H9 (cell line): ENCODE measurements around the gene PPARA. TPM values are rescaled to one million over a fixed set of nuclear protein-coding genes. Genes with fewer than 3 reads are reported as not detected.

ENCODE experiments used
- DNase-seq: peaks from one replicate; pipeline ENCODE4 v3.0.0-alpha.2; 2017
- H2AFZ ChIP-seq: one replicate; pipeline ENCODE4 v1.6.1; 2013; ENCODE audit warnings: mild to moderate bottlenecking, low read length, control low read depth, moderate library complexity
- H2AK5ac ChIP-seq: 2 replicates; pipeline ENCODE4 v1.6.1; 2013; ENCODE audit warnings: low read length, control low read depth, mixed read lengths; ENCODE audit not compliant: insufficient read length
- H2BK120ac ChIP-seq: one replicate; pipeline ENCODE4 v1.6.1; 2013; ENCODE audit warnings: low read depth, mild to moderate bottlenecking, low read length, control low read depth, inconsistent platforms; ENCODE audit not compliant: poor library complexity, severe bottlenecking
- H2BK12ac ChIP-seq: 2 replicates; pipeline ENCODE4 v1.6.1; 2013; ENCODE audit warnings: low read length, control low read depth, mixed read lengths, low read depth; ENCODE audit not compliant: insufficient read length
- H2BK15ac ChIP-seq: 2 replicates; pipeline ENCODE4 v1.6.1; 2013; ENCODE audit warnings: low read depth, low read length, control low read depth
- H2BK20ac ChIP-seq: one replicate; pipeline ENCODE4 v1.6.1; 2013; ENCODE audit warnings: low read depth, mild to moderate bottlenecking, low read length, control low read depth, inconsistent platforms; ENCODE audit not compliant: poor library complexity, severe bottlenecking
- H2BK5ac ChIP-seq: 2 replicates; pipeline ENCODE4 v1.6.1; 2013; ENCODE audit warnings: low read length, control low read depth, mixed read lengths; ENCODE audit not compliant: insufficient read length
- H3K14ac ChIP-seq: 2 replicates; pipeline ENCODE4 v1.6.1; 2013; ENCODE audit warnings: low read length, control low read depth; ENCODE audit not compliant: insufficient read depth
- H3K18ac ChIP-seq: 2 replicates; pipeline ENCODE4 v1.6.1; 2013; ENCODE audit warnings: low read depth, mild to moderate bottlenecking, mixed read lengths, low read length, control low read depth; ENCODE audit not compliant: insufficient read length
- H3K23ac ChIP-seq: 2 replicates; pipeline ENCODE4 v1.6.1; 2013; ENCODE audit warnings: low read length, control low read depth, mixed read lengths, low read depth; ENCODE audit not compliant: insufficient read length
- H3K23me2 ChIP-seq: 2 replicates; pipeline ENCODE4 v1.6.1; 2013; ENCODE audit warnings: low read depth, mild to moderate bottlenecking, mixed read lengths, low read length, control low read depth; ENCODE audit not compliant: insufficient read length, poor library complexity, severe bottlenecking
- H3K27ac ChIP-seq: 2 replicates; pipeline ENCODE4 v1.5.1; 2013; ENCODE audit warnings: low read length, control low read depth, mixed read lengths, low read depth; ENCODE audit not compliant: insufficient read length
- H3K27me3 ChIP-seq: 2 replicates; pipeline ENCODE4 v1.6.1; 2013; ENCODE audit warnings: low read length, control low read depth, inconsistent platforms; ENCODE audit not compliant: insufficient read depth
- H3K4ac ChIP-seq: 2 replicates; pipeline ENCODE4 v1.6.1; 2013; ENCODE audit warnings: low read depth, mild to moderate bottlenecking, control low read depth, inconsistent platforms, low read length, moderate library complexity
- H3K4me1 ChIP-seq: 2 replicates; pipeline ENCODE4 v1.6.1; 2013; ENCODE audit warnings: low read length, control low read depth, inconsistent platforms; ENCODE audit not compliant: insufficient read depth
- H3K4me2 ChIP-seq: 2 replicates; pipeline ENCODE4 v1.6.1; 2013; ENCODE audit warnings: low read length, control low read depth, mixed read lengths; ENCODE audit not compliant: insufficient read length, insufficient read depth
- H3K56ac ChIP-seq: 2 replicates; pipeline ENCODE4 v1.6.1; 2013; ENCODE audit warnings: low read depth, mild to moderate bottlenecking, mixed read lengths, low read length, control low read depth; ENCODE audit not compliant: insufficient read length
- H3K79me1 ChIP-seq: 2 replicates; pipeline ENCODE4 v1.6.1; 2013; ENCODE audit warnings: low read depth, mild to moderate bottlenecking, moderate library complexity, low read length, control low read depth, inconsistent platforms; ENCODE audit not compliant: insufficient read depth, poor library complexity, severe bottlenecking
- H3K79me2 ChIP-seq: 2 replicates; pipeline ENCODE4 v1.6.1; 2013; ENCODE audit warnings: low read length, control low read depth, inconsistent platforms; ENCODE audit not compliant: insufficient read depth
- H3K9ac ChIP-seq: 2 replicates; pipeline ENCODE4 v1.6.1; 2013; ENCODE audit warnings: low read length, control low read depth, mixed read lengths; ENCODE audit not compliant: insufficient read length; ENCODE audit errors: extremely low read depth
- H3K9me3 ChIP-seq: one replicate; pipeline ENCODE4 v1.6.1; 2013; ENCODE audit warnings: low read depth, low read length, inconsistent platforms; ENCODE audit not compliant: control insufficient read depth
- H3T11ph ChIP-seq: one replicate; pipeline ENCODE4 v1.6.1; 2013; ENCODE audit warnings: mild to moderate bottlenecking, low read length, control low read depth, inconsistent platforms
- H4K20me1 ChIP-seq: one replicate; pipeline ENCODE4 v1.6.1; 2013; ENCODE audit not compliant: control insufficient read depth, insufficient read length, insufficient read depth
- H4K5ac ChIP-seq: 2 replicates; pipeline ENCODE4 v1.6.1; 2013; ENCODE audit warnings: low read depth, mild to moderate bottlenecking, mixed read lengths, low read length, control low read depth; ENCODE audit not compliant: insufficient read length
- H4K8ac ChIP-seq: replicated peaks from 2 replicates; pipeline ENCODE4 v1.6.1; 2013; ENCODE audit warnings: low read length, control low read depth, mixed read lengths, low read depth; ENCODE audit not compliant: insufficient read length
- H4K91ac ChIP-seq: 2 replicates; pipeline ENCODE4 v1.6.1; 2013; ENCODE audit warnings: low read depth, mild to moderate bottlenecking, moderate library complexity, mixed read lengths, low read length, control low read depth; ENCODE audit not compliant: insufficient read length
- H3K27ac Mint-ChIP-seq, 3 experiments: 2 replicates in 2 of 3; 3 replicates in 1 of 3; pipeline ENCODE4 v1.8.0; 2020 to 2021; ENCODE audit warnings: mixed read lengths in 3 of 3, mild to moderate bottlenecking in 1 of 3, moderate library complexity in 1 of 3
- H3K27me3 Mint-ChIP-seq: 2 replicates; pipeline ENCODE4 v1.8.0; 2021; ENCODE audit warnings: low read depth, mild to moderate bottlenecking, moderate library complexity, mixed read lengths
- H3K36me3 Mint-ChIP-seq, 3 experiments: 2 replicates in 2 of 3; 3 replicates in 1 of 3; pipeline ENCODE4 v1.8.0; 2020 to 2021; ENCODE audit warnings: low read depth in 3 of 3, mixed read lengths in 3 of 3; ENCODE audit not compliant: insufficient read depth in 1 of 3
- H3K4me1 Mint-ChIP-seq, 2 experiments: 2 replicates each; pipeline ENCODE4 v1.8.0; 2020; ENCODE audit warnings: mixed read lengths in 2 of 2
- H3K4me3 Mint-ChIP-seq, 2 experiments: 2 replicates in 1 of 2; 3 replicates in 1 of 2; pipeline ENCODE4 v1.8.0; 2020 to 2021; ENCODE audit warnings: mild to moderate bottlenecking in 2 of 2, mixed read lengths in 2 of 2, moderate library complexity in 1 of 2
- H3K9me3 Mint-ChIP-seq, 2 experiments: 2 replicates in 1 of 2; 3 replicates in 1 of 2; pipeline ENCODE4 v1.8.0; 2020; ENCODE audit warnings: mild to moderate bottlenecking in 2 of 2, mixed read lengths in 2 of 2, moderate library complexity in 1 of 2
- WGBS: extraction: QIAGEN DNeasy Blood & Tissue Kit; methylation state at CpG from one replicate; pipeline ENCODE4 v1.1.7; 2013; ENCODE audit warnings: missing lambda C conversion rate, low lambda C conversion rate, mixed read lengths; ENCODE audit not compliant: insufficient read length; ENCODE audit errors: extremely low coverage; 5-methylcytosine and 5-hydroxymethylcytosine counted together
- total RNA-seq: library from RNA; stranded (reverse); gene quantifications from 2 replicates; pipeline ENCODE4 v1.2.1, GENCODE V29; 2021
- TF ChIP-seq, protein P1 (sequence below): fragments of 200-600 bp; sonication (generic); conservative IDR thresholded peaks from 3 replicates; pipeline ENCODE4 v1.8.0; 2021; ENCODE audit warnings: antibody characterized with exemption, mild to moderate bottlenecking

The PPARA gene
- total RNA-seq, 1 experiment from 2014 or later: 7.3 TPM

DNA sequence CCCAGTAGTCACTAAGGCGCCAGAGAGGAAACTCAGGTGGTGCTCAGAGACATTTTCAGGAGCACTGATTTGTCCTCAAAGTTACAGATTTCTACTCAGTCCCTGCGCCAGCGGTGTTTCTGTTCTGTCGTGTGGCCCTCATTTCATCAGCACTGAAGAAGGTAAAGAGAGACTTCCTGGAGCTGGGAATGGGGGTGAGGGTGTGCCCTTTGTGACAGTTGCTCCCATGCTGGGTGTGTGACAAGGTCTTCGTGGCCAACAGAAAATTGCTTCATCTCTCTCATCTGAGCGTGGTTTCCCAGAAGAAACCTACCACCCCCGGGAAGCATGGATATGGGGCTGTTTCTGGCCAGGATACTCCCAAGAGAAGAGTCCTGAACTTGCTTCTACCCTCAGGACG, 2.0 kb upstream of the PPARA start:
- no CpG with 5 or more reads among the region's 8 CpGs for WGBS
- no peak overlapping the region for H3K27ac Mint-ChIP-seq
- no peaks in the 10 kb centered on the region for H4K20me1 ChIP-seq
- H3K9me3 Mint-ChIP-seq: no peaks in the 10 kb centered on the region
- no peak for DNase-seq
- H2AFZ ChIP-seq: no peak overlapping the region
- H3T11ph ChIP-seq: no peak overlapping the region
- H3K56ac ChIP-seq: no peak overlapping the region
- TF ChIP-seq, protein P1, sequence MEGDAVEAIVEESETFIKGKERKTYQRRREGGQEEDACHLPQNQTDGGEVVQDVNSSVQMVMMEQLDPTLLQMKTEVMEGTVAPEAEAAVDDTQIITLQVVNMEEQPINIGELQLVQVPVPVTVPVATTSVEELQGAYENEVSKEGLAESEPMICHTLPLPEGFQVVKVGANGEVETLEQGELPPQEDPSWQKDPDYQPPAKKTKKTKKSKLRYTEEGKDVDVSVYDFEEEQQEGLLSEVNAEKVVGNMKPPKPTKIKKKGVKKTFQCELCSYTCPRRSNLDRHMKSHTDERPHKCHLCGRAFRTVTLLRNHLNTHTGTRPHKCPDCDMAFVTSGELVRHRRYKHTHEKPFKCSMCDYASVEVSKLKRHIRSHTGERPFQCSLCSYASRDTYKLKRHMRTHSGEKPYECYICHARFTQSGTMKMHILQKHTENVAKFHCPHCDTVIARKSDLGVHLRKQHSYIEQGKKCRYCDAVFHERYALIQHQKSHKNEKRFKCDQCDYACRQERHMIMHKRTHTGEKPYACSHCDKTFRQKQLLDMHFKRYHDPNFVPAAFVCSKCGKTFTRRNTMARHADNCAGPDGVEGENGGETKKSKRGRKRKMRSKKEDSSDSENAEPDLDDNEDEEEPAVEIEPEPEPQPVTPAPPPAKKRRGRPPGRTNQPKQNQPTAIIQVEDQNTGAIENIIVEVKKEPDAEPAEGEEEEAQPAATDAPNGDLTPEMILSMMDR: no peak
- no peaks in the 10 kb centered on the region for H3K79me1 ChIP-seq
- H3K14ac ChIP-seq: no peak overlapping the region
- no peak overlapping the region for H3K4ac ChIP-seq
- H3K4me2 ChIP-seq: no peak overlapping the region
- H3K36me3 Mint-ChIP-seq: peaks cover 2 to 7% (median 4%) of the 10 kb centered on the region in 3 experiments; a peak in 5 of 7 replicates
- no peak overlapping the region for H3K9ac ChIP-seq
- H2BK5ac ChIP-seq: no peak overlapping the region
- peaks cover 10% of the 10 kb centered on the region for H3K23me2 ChIP-seq
- H3K4me3 Mint-ChIP-seq: no peak overlapping the region
- H3K27me3 ChIP-seq: peaks cover 16% of the 10 kb centered on the region; the same call in 1 of the 2 replicates
- H4K91ac ChIP-seq: no peak overlapping the region
- no peak overlapping the region for H4K5ac ChIP-seq
- no peak overlapping the region for H4K8ac ChIP-seq
- H3K9me3 ChIP-seq: no peaks in the 10 kb centered on the region
- H3K18ac ChIP-seq: no peak overlapping the region
- no peak overlapping the region for H2BK12ac ChIP-seq
- H3K79me2 ChIP-seq: no peaks in the 10 kb centered on the region
- no peak overlapping the region for H2AK5ac ChIP-seq
- H3K23ac ChIP-seq: no peak overlapping the region
- H3K4me1 ChIP-seq: no peaks in the 10 kb centered on the region
- no peak overlapping the region for H2BK120ac ChIP-seq
- H3K4me1 Mint-ChIP-seq: peaks cover 7 to 8% of the 10 kb centered on the region in 2 experiments
- H3K27ac ChIP-seq: no peak overlapping the region
- peaks cover 68% of the 10 kb centered on the region for H3K27me3 Mint-ChIP-seq
- no peak overlapping the region for H2BK20ac ChIP-seq
- H2BK15ac ChIP-seq: no peak overlapping the region
